HepG2 (cell line): Measurements from ENCODE around the gene UBALD1.

Experiments used
- FOXA1 ChIP-seq, 2 experiments: fragments of 450-650 bp in 1 of 2; sonication (generic) in 1 of 2; formaldehyde crosslinking in 1 of 2; IDR thresholded peaks; 2 replicates each; pipeline versions ENCODE4 v1.4.0 to v1.6.1; 2016 to 2020; ENCODE audit warnings: missing genetic modification reagents in 1 of 2
- POLR2A ChIP-seq, 2 experiments: IDR thresholded peaks; 2 replicates each; pipeline ENCODE4 v1.6.1; 2011; ENCODE audit warnings: low read depth in 2 of 2, low read length in 2 of 2, mild to moderate bottlenecking in 1 of 2, moderate library complexity in 1 of 2; ENCODE audit not compliant: insufficient read depth in 1 of 2
- TF ChIP-seq, protein P1 (sequence below): sonication (generic); formaldehyde crosslinking; IDR thresholded peaks from 2 replicates; pipeline ENCODE4 v1.8.1; 2022; ENCODE audit warnings: mild to moderate bottlenecking, missing genetic modification reagents

DNA sequence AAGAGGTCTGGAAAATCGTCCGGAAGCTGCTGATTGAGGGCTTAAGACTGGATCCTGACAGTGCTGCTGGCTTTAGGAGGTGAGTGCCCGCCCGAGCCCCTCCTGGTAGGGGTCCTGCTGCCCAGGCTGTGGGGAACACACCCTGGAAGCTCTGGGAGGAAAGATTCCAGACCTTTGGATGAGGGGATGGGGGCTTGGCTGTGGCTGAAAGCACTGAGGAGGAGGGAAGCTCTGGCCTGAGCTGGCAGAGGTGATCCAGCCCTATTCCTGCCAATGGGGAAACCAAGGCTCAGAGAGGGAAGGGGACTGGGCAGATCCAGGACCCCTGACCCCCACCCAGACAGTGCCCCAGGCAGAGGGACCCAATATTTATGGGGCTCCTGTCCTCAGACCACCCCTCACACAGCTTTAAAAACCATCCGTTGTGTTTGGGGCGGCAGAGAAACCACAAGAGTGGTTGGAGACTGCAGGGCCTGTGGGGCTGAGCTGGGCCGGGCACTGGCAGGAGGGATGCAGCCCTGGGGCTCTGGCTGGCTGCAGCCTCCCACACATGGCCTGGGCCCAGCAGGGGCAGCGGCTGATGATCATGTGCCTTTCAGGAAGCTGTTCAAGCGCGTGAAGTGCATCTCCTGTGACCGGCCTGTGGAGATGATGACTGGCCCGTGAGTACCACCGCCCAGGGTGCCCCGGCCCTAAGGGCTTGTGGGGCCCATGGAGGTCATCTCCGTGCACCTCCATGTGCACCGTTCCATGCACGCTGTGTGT is 22.8 kb downstream of the UBALD1 start:
- TF ChIP-seq, protein P1, sequence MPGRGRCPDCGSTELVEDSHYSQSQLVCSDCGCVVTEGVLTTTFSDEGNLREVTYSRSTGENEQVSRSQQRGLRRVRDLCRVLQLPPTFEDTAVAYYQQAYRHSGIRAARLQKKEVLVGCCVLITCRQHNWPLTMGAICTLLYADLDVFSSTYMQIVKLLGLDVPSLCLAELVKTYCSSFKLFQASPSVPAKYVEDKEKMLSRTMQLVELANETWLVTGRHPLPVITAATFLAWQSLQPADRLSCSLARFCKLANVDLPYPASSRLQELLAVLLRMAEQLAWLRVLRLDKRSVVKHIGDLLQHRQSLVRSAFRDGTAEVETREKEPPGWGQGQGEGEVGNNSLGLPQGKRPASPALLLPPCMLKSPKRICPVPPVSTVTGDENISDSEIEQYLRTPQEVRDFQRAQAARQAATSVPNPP (CRISPR knock-in tag): no peak
- TF ChIP-seq POLR2A (IDR thresholded peaks at IDR 0.05; ENCODE audit: insufficient read depth in 1 of 2, low read depth in 2 of 2, low read length in 2 of 2): no peak
- no peak for TF ChIP-seq FOXA1 (IDR thresholded peaks at IDR 0.05)
- TF ChIP-seq FOXA1 (CRISPR knock-in tag; IDR thresholded peaks at IDR 0.05): no peak
